NT2/D1 (cell line): ENCODE data around the gene OGFR.

ENCODE experiments used
- DNase-seq: peaks from one replicate; pipeline ENCODE4 v3.0.0-alpha.2; 2011; ENCODE audit warnings: low read depth, low spot score
- H3K27me3 ChIP-seq: 2 replicates; pipeline ENCODE4 v1.6.0; 2011; ENCODE audit warnings: mild to moderate bottlenecking; ENCODE audit not compliant: insufficient read length, insufficient read depth
- H3K36me3 ChIP-seq: 2 replicates; pipeline ENCODE4 v1.6.1; 2011; ENCODE audit warnings: mild to moderate bottlenecking, low read length, mixed read lengths; ENCODE audit not compliant: insufficient read depth, insufficient read length
- H3K4me1 ChIP-seq: 2 replicates; pipeline ENCODE4 v1.5.1; 2011; ENCODE audit not compliant: insufficient read depth, insufficient read length
- H3K4me3 ChIP-seq: 2 replicates; pipeline ENCODE4 v1.5.1; 2011; ENCODE audit warnings: low read depth; ENCODE audit not compliant: insufficient read length
- H3K9ac ChIP-seq: 2 replicates; pipeline ENCODE4 v1.6.0; 2011; ENCODE audit warnings: low read depth; ENCODE audit not compliant: insufficient read length
- H3K9me3 ChIP-seq: 2 replicates; pipeline ENCODE4 v1.5.1; 2011; ENCODE audit warnings: mild to moderate bottlenecking, low read length; ENCODE audit not compliant: insufficient read depth
- SUZ12 ChIP-seq: IDR thresholded peaks from 2 replicates; pipeline ENCODE4 v1.6.1; 2011; ENCODE audit not compliant: insufficient read length, insufficient read depth; ENCODE audit errors: extremely low read depth
- YY1 ChIP-seq: IDR thresholded peaks from 2 replicates; pipeline ENCODE4 v1.6.1; 2011; ENCODE audit not compliant: insufficient read length, insufficient read depth
- ZNF274 ChIP-seq: IDR thresholded peaks from 2 replicates; pipeline ENCODE4 v1.6.1; 2011; ENCODE audit warnings: mild to moderate bottlenecking, low read depth, low read length

Gene OGFR

GRCh38 chr20:62775206-62775605 lies 29.4 kb upstream of the OGFR start:
- Histone ChIP-seq H3K4me1 (peaks cover 7% of the 10 kb centered on the region), H3K27me3 (no peaks in the 10 kb centered on the region), H3K9me3 (no peaks in the 10 kb centered on the region), H3K4me3 (no peak overlapping the region), H3K9ac (no peak overlapping the region), H3K36me3 (no peaks in the 10 kb centered on the region)
- no peak for DNase-seq
- TF ChIP-seq ZNF274 (no peak), YY1 (no peak), SUZ12 (no peak)

GRCh38 chr20:62776035-62776691 lies 28.5 kb upstream of the OGFR start:
- H3K4me3 ChIP-seq: peak overlapping the region; percentile 12
- TF ChIP-seq ZNF274 (no peak), SUZ12 (no peak), YY1 (no peak)
- no peak overlapping the region for H3K9ac ChIP-seq
- H3K36me3 ChIP-seq: no peaks in the 10 kb centered on the region
- peaks cover 7% of the 10 kb centered on the region for H3K4me1 ChIP-seq
- no peak for DNase-seq
- H3K9me3 ChIP-seq: no peaks in the 10 kb centered on the region
- no peaks in the 10 kb centered on the region for H3K27me3 ChIP-seq

- no peak for DNase-seq
- Histone ChIP-seq H3K4me3 (peak overlapping the region; percentile 12), H3K27me3 (no peaks in the 10 kb centered on the region)
Observed at GRCh38 chr20:62776692-62777527, 27.7 kb upstream of the OGFR start.

GRCh38 chr20:62777528-62777830 lies 27.2 kb upstream of the OGFR start:
- Histone ChIP-seq H3K36me3 (no peaks in the 10 kb centered on the region), H3K4me3 (no peak overlapping the region), H3K27me3 (no peaks in the 10 kb centered on the region), H3K9me3 (no peaks in the 10 kb centered on the region), H3K4me1 (peaks cover 10% of the 10 kb centered on the region), H3K9ac (no peak overlapping the region)
- DNase-seq: no peak
- TF ChIP-seq ZNF274: no peak
- TF ChIP-seq SUZ12: no peak
- TF ChIP-seq YY1: no peak

More at GRCh38 chr20:62776692-62777527, 27.7 kb upstream of the OGFR start:
- Histone ChIP-seq H3K4me1 (peaks cover 10% of the 10 kb centered on the region), H3K9ac (no peak overlapping the region), H3K36me3 (no peaks in the 10 kb centered on the region), H3K9me3 (no peaks in the 10 kb centered on the region)
- TF ChIP-seq ZNF274 (no peak), YY1 (no peak), SUZ12 (no peak)

GRCh38 chr20:62778058-62778457 lies 26.6 kb upstream of the OGFR start:
- Histone ChIP-seq H3K4me3 (no peak overlapping the region), H3K9me3 (no peaks in the 10 kb centered on the region), H3K9ac (no peak overlapping the region), H3K27me3 (no peaks in the 10 kb centered on the region), H3K4me1 (peaks cover 7% of the 10 kb centered on the region), H3K36me3 (no peaks in the 10 kb centered on the region)
- TF ChIP-seq YY1: no peak
- TF ChIP-seq ZNF274: no peak
- DNase-seq: no peak

- H3K9me3 ChIP-seq: no peaks in the 10 kb centered on the region
- peaks cover 7% of the 10 kb centered on the region for H3K4me1 ChIP-seq
- H3K36me3 ChIP-seq: no peaks in the 10 kb centered on the region
- no peak overlapping the region for H3K4me3 ChIP-seq
- no peaks in the 10 kb centered on the region for H3K27me3 ChIP-seq
- no peak for DNase-seq
- no peak for TF ChIP-seq ZNF274
- no peak for TF ChIP-seq SUZ12
- TF ChIP-seq YY1: no peak
- peak overlapping the region; percentile 38 for H3K9ac ChIP-seq
Observed at GRCh38 chr20:62778601-62779416, 25.8 kb upstream of the OGFR start.

GRCh38 chr20:62779417-62779685 lies 25.3 kb upstream of the OGFR start:
- no peak overlapping the region for H3K9ac ChIP-seq
- no peaks in the 10 kb centered on the region for H3K36me3 ChIP-seq
- H3K9me3 ChIP-seq: no peaks in the 10 kb centered on the region
- no peak overlapping the region for H3K4me3 ChIP-seq
- H3K27me3 ChIP-seq: no peaks in the 10 kb centered on the region
- no peak for TF ChIP-seq ZNF274
- no peak for TF ChIP-seq YY1
- TF ChIP-seq SUZ12: no peak
- H3K4me1 ChIP-seq: peaks cover 7% of the 10 kb centered on the region
- DNase-seq: no peak
